Fibroblast of lung (primary cell): ENCODE data around the gene SRP14.

Experiments
- CTCF ChIP-seq, 2 donors: IDR thresholded peaks in 1 of 2; conservative IDR thresholded peaks in 1 of 2; 1 replicate in 1 of 2; 2 replicates in 1 of 2; pipeline ENCODE4 v1.5.1; 2011 to 2012; ENCODE audit warnings: low read length in 2 of 2, control low read depth in 1 of 2, inconsistent platforms in 1 of 2, low read depth in 1 of 2, mild to moderate bottlenecking in 1 of 2
- EZH2 ChIP-seq: IDR thresholded peaks from 2 replicates; pipeline ENCODE4 v1.5.1; 2012; ENCODE audit warnings: low read length, control low read depth, mild to moderate bottlenecking; ENCODE audit errors: missing control alignments

DNA sequence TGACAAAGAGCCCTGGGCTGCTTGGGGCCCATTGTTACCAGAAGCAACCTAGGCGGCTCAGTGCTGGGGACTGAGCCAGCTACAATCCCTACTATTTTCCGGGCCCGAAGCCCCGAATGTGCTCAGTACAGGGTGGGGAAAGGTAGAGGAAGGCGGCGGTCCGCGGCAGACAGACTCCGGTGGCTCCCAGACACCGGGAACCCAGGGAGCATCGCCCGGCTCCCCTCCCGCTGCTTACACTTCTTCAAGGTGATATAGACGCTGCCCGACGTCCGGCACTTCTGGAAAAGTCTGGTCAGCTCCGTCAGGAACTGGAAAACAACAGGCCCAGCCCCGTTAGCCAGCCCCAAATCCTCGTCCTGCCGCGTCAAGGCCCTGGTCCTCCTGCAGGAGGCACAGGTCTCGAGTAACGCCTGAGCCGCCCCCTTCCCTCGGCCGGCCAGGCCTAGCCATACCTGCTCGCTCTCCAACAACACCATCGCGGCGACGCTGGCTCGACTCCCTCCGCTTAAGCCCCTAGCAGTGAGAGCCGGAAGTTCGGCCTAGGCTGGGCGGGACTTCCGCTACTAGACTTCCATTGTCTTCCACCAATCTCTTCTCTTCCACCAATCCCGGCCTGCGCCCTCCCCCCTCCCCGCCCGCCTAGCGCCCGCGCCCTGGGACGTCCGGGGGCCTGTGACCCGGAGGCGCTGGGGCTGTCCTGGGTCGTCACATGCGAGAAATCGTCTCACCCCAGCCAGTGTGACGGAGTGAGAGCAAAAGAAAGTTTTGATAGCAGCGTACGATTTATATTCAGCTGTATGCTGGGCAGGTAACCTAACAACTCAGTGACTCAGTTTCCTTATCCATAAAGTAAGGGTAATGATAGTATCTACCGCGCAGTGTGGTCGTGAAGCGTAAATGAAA lies at the start of gene SRP14:
- TF ChIP-seq CTCF (conservative IDR thresholded peaks at IDR 0.05 in 1 of 2, IDR thresholded peaks at IDR 0.05 in 1 of 2; ENCODE audit: low read depth in 1 of 2, low read length in 2 of 2) (no peak), EZH2 (no peak)
